Smooth muscle cell (in vitro differentiated cells): Measurements from ENCODE around the gene NDC80. TPM values are rescaled to one million over a fixed set of nuclear protein-coding genes. Genes with fewer than 3 reads are reported as not detected.

Experiments
- DNase-seq: peaks from one replicate; lab custom pipeline; 2025; ENCODE audit not compliant: unreplicated experiment; lab: John Stamatoyannopoulos, UW
- H2AFZ ChIP-seq: fragments of 200-600 bp; sonication (generic); 2 replicates; pipeline ENCODE4 v1.6.0; 2016; ENCODE audit warnings: antibody characterized with exemption, low read depth, mild to moderate bottlenecking
- H3F3A ChIP-seq: fragments of 200-600 bp; sonication (generic); 2 replicates; pipeline ENCODE4 v1.6.0; 2017; ENCODE audit warnings: antibody characterized with exemption, low read depth
- H3K27ac ChIP-seq: fragments of 200-600 bp; sonication (generic); 2 replicates; pipeline ENCODE4 v1.5.1; 2016; ENCODE audit warnings: low read depth, mild to moderate bottlenecking
- H3K27me3 ChIP-seq: fragments of 200-600 bp; sonication (generic); 2 replicates; pipeline ENCODE4 v1.6.1; 2016; ENCODE audit warnings: low read depth, mild to moderate bottlenecking
- H3K36me3 ChIP-seq: fragments of 200-600 bp; sonication (generic); 2 replicates; pipeline ENCODE4 v1.5.1; 2016; ENCODE audit warnings: low read depth
- H3K4me1 ChIP-seq: fragments of 200-600 bp; sonication (generic); 2 replicates; pipeline ENCODE4 v1.5.1; 2016; ENCODE audit warnings: low read depth
- H3K4me2 ChIP-seq: fragments of 200-600 bp; sonication (generic); 2 replicates; pipeline ENCODE4 v1.6.0; 2016; ENCODE audit warnings: mild to moderate bottlenecking
- H3K4me3 ChIP-seq: fragments of 200-600 bp; sonication (generic); 2 replicates; pipeline ENCODE4 v1.5.1; 2016; ENCODE audit warnings: mild to moderate bottlenecking
- H3K79me2 ChIP-seq: fragments of 200-600 bp; sonication (generic); 2 replicates; pipeline ENCODE4 v1.6.0; 2016; ENCODE audit warnings: low read depth, mild to moderate bottlenecking
- H3K9ac ChIP-seq: fragments of 200-600 bp; sonication (generic); 2 replicates; pipeline ENCODE4 v1.6.0; 2016; ENCODE audit warnings: low read depth
- H3K9me3 ChIP-seq: fragments of 200-600 bp; sonication (generic); replicated peaks from 2 replicates; pipeline ENCODE4 v1.5.1; 2016; ENCODE audit warnings: low read depth
- H4K20me1 ChIP-seq: fragments of 200-600 bp; sonication (generic); 2 replicates; pipeline ENCODE4 v1.6.0; 2016; ENCODE audit warnings: low read depth
- CTCF ChIP-seq: fragments of 200-600 bp; sonication (generic); IDR thresholded peaks from 2 replicates; pipeline ENCODE4 v1.5.1; 2017; ENCODE audit warnings: borderline replicate concordance, mild to moderate bottlenecking, antibody characterized with exemption; ENCODE audit not compliant: insufficient read depth, poor library complexity, severe bottlenecking
- WGBS: methylation state at CpG from one replicate; pipeline ENCODE4 v1.1.7; 2016; ENCODE audit warnings: low lambda C conversion rate; 5-methylcytosine and 5-hydroxymethylcytosine counted together
- polyA plus RNA-seq: library from polyadenylated mRNA; unstranded; fragments of >200 nt; fragmentation: Nextera tagmentation; extraction: Ambion mirVana; gene quantifications from 2 replicates; pipeline ENCODE4 v1.2.1, GENCODE V29; 2016
- total RNA-seq: library from RNA; depleted of rRNA; stranded (reverse); fragments of >200 nt; gene quantifications from 2 replicates; pipeline ENCODE4 v1.2.3, GENCODE V29; 2014

Gene NDC80
- total and polyA plus RNA-seq, 2 experiments from 2014 or later = 8.1 to 9.1 TPM

- peak overlapping the region; percentile 80 for H3K4me3 ChIP-seq
- DNase-seq = peak; percentile 59
- TF ChIP-seq CTCF = no peak
- H3K9ac ChIP-seq = peak overlapping the region; percentile 88
- H4K20me1 ChIP-seq = peaks cover 50% of the 10 kb centered on the region
- peaks cover 7% of the 10 kb centered on the region for H3F3A ChIP-seq
- no peaks in the 10 kb centered on the region for H3K9me3 ChIP-seq
- H3K36me3 ChIP-seq = no peaks in the 10 kb centered on the region
- H3K27me3 ChIP-seq = peaks cover 28% of the 10 kb centered on the region
- peak overlapping the region; percentile 97 for H3K4me2 ChIP-seq
- H3K27ac ChIP-seq = peak overlapping the region; percentile 88
- H3K4me1 ChIP-seq = peaks cover 24% of the 10 kb centered on the region
- 1% methylated on average over 36 of the region's 37 CpGs for WGBS
- H3K79me2 ChIP-seq = peaks cover 47% of the 10 kb centered on the region
- peak overlapping the region; percentile 91 for H2AFZ ChIP-seq
Measured at GRCh38 chr18:2655954-2656236, 84.5 kb downstream of the NDC80 start.

- H3K4me2 ChIP-seq = peak overlapping the region; percentile 97
- peaks cover 24% of the 10 kb centered on the region for H3K4me1 ChIP-seq
- H4K20me1 ChIP-seq = peaks cover 55% of the 10 kb centered on the region
- peaks cover 7% of the 10 kb centered on the region for H3F3A ChIP-seq
- no peak for TF ChIP-seq CTCF
- peak; percentile 51 for DNase-seq
- peak overlapping the region; percentile 88 for H3K9ac ChIP-seq
- peak overlapping the region; percentile 80 for H3K4me3 ChIP-seq
- under 1% methylated on average over 49 of the region's 49 CpGs for WGBS
- H3K9me3 ChIP-seq = no peaks in the 10 kb centered on the region
- no peaks in the 10 kb centered on the region for H3K36me3 ChIP-seq
- peak overlapping the region; percentile 91 for H2AFZ ChIP-seq
- peak overlapping the region; percentile 88 for H3K27ac ChIP-seq
- peaks cover 52% of the 10 kb centered on the region for H3K79me2 ChIP-seq
- H3K27me3 ChIP-seq = peaks cover 28% of the 10 kb centered on the region
Measured at GRCh38 chr18:2656237-2656980, 85.1 kb downstream of the NDC80 start.

GRCh38 chr18:2656981-2657512, 85.7 kb downstream of the NDC80 start:
- Histone ChIP-seq H3K4me1 (peaks cover 24% of the 10 kb centered on the region), H3K27me3 (peaks cover 24% of the 10 kb centered on the region), H3F3A (peaks cover 7% of the 10 kb centered on the region), H2AFZ (peak overlapping the region; percentile 91), H3K9me3 (no peaks in the 10 kb centered on the region), H3K36me3 (no peaks in the 10 kb centered on the region), H4K20me1 (peaks cover 58% of the 10 kb centered on the region), H3K9ac (peak overlapping the region; percentile 88), H3K4me3 (peak overlapping the region; percentile 80), H3K79me2 (peaks cover 56% of the 10 kb centered on the region), H3K4me2 (peak overlapping the region; percentile 97), H3K27ac (peak overlapping the region; percentile 88)
- 20% methylated on average over 12 of the region's 12 CpGs for WGBS
- DNase-seq = no peak
- TF ChIP-seq CTCF = no peak
